COLO668 (cell line): ENCODE results near the gene EOLA2.
"Not testable (repeated sequence)": the region's sequence is repeated elsewhere in the genome, so short reads cannot be mapped to it uniquely, and the experiment has no call there.

ENCODE experiments used
- DNase-seq: peaks from one replicate; lab custom pipeline; 2025; ENCODE audit not compliant: unreplicated experiment; lab: John Stamatoyannopoulos, UW

EOLA2 gene

GRCh38 chrX:149933547-149933946, 4.7 kb downstream of the EOLA2 start:
- not testable (repeated sequence) for DNase-seq

GRCh38 chrX:149932970-149933369, 5.3 kb downstream of the EOLA2 start:
- not testable (repeated sequence) for DNase-seq

- DNase-seq, result not testable (repeated sequence)
These were observed 6.1 kb downstream of the EOLA2 start for GRCh38 chrX:149932150-149932549.

GRCh38 chrX:149931355-149931754, 6.9 kb downstream of the EOLA2 start:
- not testable (repeated sequence) for DNase-seq

- not testable (repeated sequence) for DNase-seq
These were observed 8.9 kb downstream of the EOLA2 start, which contains the start of gene HSFX4 for GRCh38 chrX:149929400-149929799. Gene HSFX4 (plus strand): TSS chrX:149929573. CDS start chrX:149929645, 72 bp downstream.

- not testable (repeated sequence) for DNase-seq
These were observed 9.7 kb downstream of the EOLA2 start for GRCh38 chrX:149928635-149929034.

- DNase-seq, result not testable (repeated sequence)
These were observed 10.4 kb downstream of the EOLA2 start for GRCh38 chrX:149927964-149928258.

GRCh38 chrX:149927245-149927963, 10.9 kb downstream of the EOLA2 start:
- DNase-seq, result not testable (repeated sequence)

GRCh38 chrX:149924434-149924833, 13.9 kb downstream of the EOLA2 start:
- not testable (repeated sequence) for DNase-seq

- not testable (repeated sequence) for DNase-seq
These were observed 14.5 kb downstream of the EOLA2 start for GRCh38 chrX:149923836-149924235.

- DNase-seq, result no peak
These were observed 21.4 kb downstream of the EOLA2 start for GRCh38 chrX:149916745-149917392.

GRCh38 chrX:149910178-149910695, 28.1 kb downstream of the EOLA2 start:
- DNase-seq, result no peak

GRCh38 chrX:149909324-149910177, 28.7 kb downstream of the EOLA2 start:
- no peak for DNase-seq

GRCh38 chrX:149908727-149909126, 29.6 kb downstream of the EOLA2 start:
- DNase-seq, result no peak

- DNase-seq, result no peak
These were observed 30.0 kb downstream of the EOLA2 start for GRCh38 chrX:149908308-149908707.

GRCh38 chrX:149903889-149904748, 34.2 kb downstream of the EOLA2 start:
- DNase-seq, result no peak

GRCh38 chrX:149898554-149898953, 39.7 kb downstream of the EOLA2 start:
- no peak for DNase-seq

GRCh38 chrX:149890828-149891227, 47.5 kb downstream of the EOLA2 start:
- not testable (repeated sequence) for DNase-seq
